HUES48 (cell line): ENCODE results near the gene GPC5.

Source experiments
- H3K27ac ChIP-seq: one replicate; pipeline ENCODE4 v1.7.0; 2013; ENCODE audit warnings: low read depth, low read length, inconsistent platforms
- H3K27me3 ChIP-seq: 2 replicates; pipeline ENCODE4 v1.6.1; 2013; ENCODE audit warnings: mild to moderate bottlenecking, low read length; ENCODE audit not compliant: control insufficient read depth, insufficient read depth
- H3K36me3 ChIP-seq: 2 replicates; pipeline ENCODE4 v1.6.1; 2013; ENCODE audit warnings: low read length; ENCODE audit not compliant: control insufficient read depth, insufficient read depth
- H3K4me1 ChIP-seq: 2 replicates; pipeline ENCODE4 v1.6.1; 2013; ENCODE audit warnings: mild to moderate bottlenecking, low read length; ENCODE audit not compliant: control insufficient read depth, insufficient read depth
- H3K4me3 ChIP-seq: 2 replicates; pipeline ENCODE4 v1.5.1; 2013; ENCODE audit warnings: mild to moderate bottlenecking, low read depth, low read length
- H3K9ac ChIP-seq: 2 replicates; pipeline ENCODE4 v1.6.1; 2013; ENCODE audit warnings: mild to moderate bottlenecking, low read depth, low read length, moderate library complexity
- H3K9me3 ChIP-seq: 2 replicates; pipeline ENCODE4 v1.6.1; 2013; ENCODE audit warnings: low read length; ENCODE audit not compliant: control insufficient read depth, insufficient read depth

Gene GPC5

GRCh38 chr13:91714855-91715254 is 316.4 kb downstream of the GPC5 start:
- Histone ChIP-seq H3K4me1 (no peaks in the 10 kb centered on the region; the same call in 1 of the 2 replicates), H3K27ac (no peak overlapping the region), H3K9ac (no peak overlapping the region), H3K9me3 (no peaks in the 10 kb centered on the region), H3K36me3 (no peaks in the 10 kb centered on the region), H3K4me3 (no peak overlapping the region), H3K27me3 (no peaks in the 10 kb centered on the region)

GRCh38 chr13:91716436-91717065 is 318.1 kb downstream of the GPC5 start:
- H3K27me3 ChIP-seq = no peaks in the 10 kb centered on the region
- H3K27ac ChIP-seq = no peak overlapping the region
- H3K4me3 ChIP-seq = no peak overlapping the region
- no peaks in the 10 kb centered on the region; the same call in 1 of the 2 replicates for H3K4me1 ChIP-seq
- no peaks in the 10 kb centered on the region for H3K36me3 ChIP-seq
- H3K9ac ChIP-seq = no peak overlapping the region
- H3K9me3 ChIP-seq = no peaks in the 10 kb centered on the region

DNA sequence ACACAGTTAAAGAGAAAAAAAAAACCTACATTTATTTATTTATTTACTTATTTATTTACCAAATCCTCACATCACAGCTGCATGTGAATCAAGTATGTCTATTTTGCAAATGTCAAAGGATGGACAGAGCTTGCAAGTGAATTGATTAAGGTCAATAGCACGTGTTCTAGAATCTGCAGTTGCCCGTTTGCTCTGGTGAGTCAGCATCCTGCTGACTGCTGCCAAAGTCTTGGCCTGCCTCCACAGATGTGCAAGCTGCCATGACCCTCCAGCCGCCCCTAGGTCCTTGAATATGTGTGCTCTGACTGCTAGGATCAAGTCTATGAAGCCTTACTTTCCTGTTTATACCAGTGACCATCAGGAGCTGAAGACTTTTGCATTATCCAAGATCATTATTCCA is 320.6 kb downstream of the GPC5 start:
- Histone ChIP-seq H3K9ac (no peak overlapping the region), H3K9me3 (no peaks in the 10 kb centered on the region), H3K36me3 (no peaks in the 10 kb centered on the region), H3K27me3 (no peaks in the 10 kb centered on the region), H3K4me1 (no peaks in the 10 kb centered on the region; the same call in 1 of the 2 replicates), H3K4me3 (no peak overlapping the region), H3K27ac (no peak overlapping the region)

DNA sequence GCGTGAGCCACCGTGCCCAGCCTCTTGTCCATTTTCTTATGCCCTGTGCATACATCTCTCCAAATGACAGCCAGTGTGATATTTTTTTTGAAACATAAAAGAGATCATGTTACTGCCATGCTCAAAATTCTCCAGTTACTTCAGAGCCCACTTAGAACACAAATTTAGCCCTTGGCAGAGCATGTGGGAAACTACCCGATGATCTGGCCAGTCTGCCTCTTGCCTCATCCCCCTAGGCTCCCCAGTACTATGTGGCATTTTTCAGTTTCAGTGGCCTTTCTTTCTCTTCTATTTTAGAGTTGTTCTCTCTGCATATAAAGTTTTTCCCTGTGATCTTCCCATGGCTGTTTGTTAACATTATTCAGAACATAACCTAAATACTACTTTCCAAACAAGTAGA is 323.0 kb downstream of the GPC5 start:
- H3K4me1 ChIP-seq = no peaks in the 10 kb centered on the region; the same call in 1 of the 2 replicates
- H3K9me3 ChIP-seq = no peaks in the 10 kb centered on the region
- no peak overlapping the region for H3K4me3 ChIP-seq
- no peaks in the 10 kb centered on the region for H3K36me3 ChIP-seq
- H3K9ac ChIP-seq = no peak overlapping the region
- H3K27me3 ChIP-seq = no peaks in the 10 kb centered on the region
- H3K27ac ChIP-seq = no peak overlapping the region

GRCh38 chr13:91722267-91722884 is 324.0 kb downstream of the GPC5 start:
- H3K4me1 ChIP-seq = no peaks in the 10 kb centered on the region; the same call in 1 of the 2 replicates
- H3K36me3 ChIP-seq = no peaks in the 10 kb centered on the region
- no peak overlapping the region for H3K9ac ChIP-seq
- no peak overlapping the region for H3K4me3 ChIP-seq
- H3K27ac ChIP-seq = no peak overlapping the region
- H3K9me3 ChIP-seq = no peaks in the 10 kb centered on the region
- H3K27me3 ChIP-seq = no peaks in the 10 kb centered on the region

GRCh38 chr13:91724591-91724990 is 326.2 kb downstream of the GPC5 start:
- no peaks in the 10 kb centered on the region for H3K9me3 ChIP-seq
- H3K4me1 ChIP-seq = no peaks in the 10 kb centered on the region
- no peaks in the 10 kb centered on the region for H3K36me3 ChIP-seq
- H3K9ac ChIP-seq = no peak overlapping the region
- no peak overlapping the region for H3K27ac ChIP-seq
- H3K4me3 ChIP-seq = no peak overlapping the region
- no peaks in the 10 kb centered on the region for H3K27me3 ChIP-seq

- no peak overlapping the region for H3K9ac ChIP-seq
- no peaks in the 10 kb centered on the region for H3K27me3 ChIP-seq
- H3K4me1 ChIP-seq = no peaks in the 10 kb centered on the region
- H3K4me3 ChIP-seq = no peak overlapping the region
- no peaks in the 10 kb centered on the region for H3K36me3 ChIP-seq
- H3K27ac ChIP-seq = no peak overlapping the region
- no peaks in the 10 kb centered on the region for H3K9me3 ChIP-seq
Observed at GRCh38 chr13:91725646-91726045, 327.2 kb downstream of the GPC5 start.

DNA sequence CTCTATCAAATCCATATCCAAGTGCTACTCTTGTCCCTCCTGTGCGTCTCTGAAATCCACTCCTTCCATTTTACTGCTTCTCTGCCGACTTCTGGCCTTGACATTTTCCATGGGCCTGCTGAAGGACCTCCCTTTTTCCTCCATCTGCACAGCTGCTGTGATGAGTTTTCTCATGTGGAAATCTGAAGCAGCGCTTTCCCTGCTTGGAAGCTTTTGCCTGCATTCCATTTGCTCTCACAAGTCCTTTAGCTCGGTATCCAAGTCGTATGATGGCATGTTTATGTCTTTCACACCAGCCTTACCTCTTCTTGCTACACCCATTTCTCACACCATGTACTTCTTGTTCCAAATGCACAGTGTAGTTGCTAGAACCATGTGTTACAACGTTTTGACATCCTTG is 328.2 kb downstream of the GPC5 start:
- H3K27ac ChIP-seq = no peak overlapping the region
- no peaks in the 10 kb centered on the region for H3K4me1 ChIP-seq
- no peaks in the 10 kb centered on the region for H3K36me3 ChIP-seq
- no peak overlapping the region for H3K4me3 ChIP-seq
- no peaks in the 10 kb centered on the region for H3K27me3 ChIP-seq
- H3K9ac ChIP-seq = no peak overlapping the region
- no peaks in the 10 kb centered on the region for H3K9me3 ChIP-seq

DNA sequence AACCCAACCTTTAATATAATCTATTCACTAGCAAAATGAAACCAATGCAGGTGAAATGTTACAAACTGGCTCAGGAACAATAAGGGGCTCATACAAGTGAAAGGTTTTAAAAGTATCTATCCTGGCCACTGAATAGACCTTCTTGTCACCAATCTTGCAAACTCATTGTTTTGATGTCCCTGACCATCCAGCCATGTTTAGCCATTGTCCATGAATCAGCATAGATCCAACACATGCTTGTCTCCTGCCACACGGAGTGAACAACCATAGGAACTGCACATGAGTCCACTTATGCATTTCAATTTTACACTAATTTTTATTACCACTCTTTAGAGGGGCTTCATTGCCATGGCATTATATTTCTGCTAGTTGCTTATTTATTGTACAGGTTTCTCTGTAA is 331.4 kb downstream of the GPC5 start:
- H3K27me3 ChIP-seq = no peaks in the 10 kb centered on the region
- no peak overlapping the region for H3K4me3 ChIP-seq
- H3K36me3 ChIP-seq = no peaks in the 10 kb centered on the region
- H3K9me3 ChIP-seq = no peaks in the 10 kb centered on the region
- no peak overlapping the region for H3K9ac ChIP-seq
- H3K4me1 ChIP-seq = no peaks in the 10 kb centered on the region
- H3K27ac ChIP-seq = no peak overlapping the region

DNA sequence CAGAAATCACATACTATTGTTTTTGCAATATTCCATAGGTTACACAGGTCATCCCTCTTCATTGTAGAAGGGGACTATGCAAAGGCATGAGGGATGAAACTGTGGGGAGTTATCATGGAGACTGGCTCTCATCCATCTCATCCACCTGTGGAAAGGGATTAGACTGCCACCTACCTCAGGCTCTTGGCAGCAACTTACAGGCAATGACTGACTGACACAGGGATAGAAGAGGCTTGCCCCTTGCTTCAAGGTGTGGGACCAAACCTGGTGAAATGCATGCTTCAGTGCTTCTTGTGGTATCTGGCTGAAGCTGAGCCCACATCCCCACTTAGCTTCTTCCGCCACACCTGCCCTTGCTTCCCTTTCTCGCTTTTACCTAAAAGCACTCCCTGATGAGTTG is 341.3 kb downstream of the GPC5 start:
- no peaks in the 10 kb centered on the region for H3K36me3 ChIP-seq
- no peaks in the 10 kb centered on the region for H3K27me3 ChIP-seq
- no peak overlapping the region for H3K4me3 ChIP-seq
- no peak overlapping the region for H3K9ac ChIP-seq
- H3K9me3 ChIP-seq = no peaks in the 10 kb centered on the region
- no peaks in the 10 kb centered on the region for H3K4me1 ChIP-seq
- no peak overlapping the region for H3K27ac ChIP-seq

GRCh38 chr13:91740756-91741155 is 342.3 kb downstream of the GPC5 start:
- H3K4me1 ChIP-seq = no peaks in the 10 kb centered on the region
- H3K27ac ChIP-seq = no peak overlapping the region
- H3K27me3 ChIP-seq = no peaks in the 10 kb centered on the region
- H3K4me3 ChIP-seq = no peak overlapping the region
- H3K36me3 ChIP-seq = no peaks in the 10 kb centered on the region
- no peaks in the 10 kb centered on the region for H3K9me3 ChIP-seq
- no peak overlapping the region for H3K9ac ChIP-seq
